Keratinocyte (primary cell): ENCODE data around the gene AP4S1. TPM values are rescaled to one million over a fixed set of nuclear protein-coding genes. Genes with fewer than 3 reads are reported as not detected.
"Not testable (repeated sequence)": the region's sequence is repeated elsewhere in the genome, so short reads cannot be mapped to it uniquely, and the experiment has no call there.

Experiments used
- DNase-seq: peaks from one replicate; pipeline ENCODE4 v3.0.0-alpha.2; 2011; ENCODE audit warnings: low read depth, missing footprints, low spot score
- FAIRE-seq: peaks from 2 replicates; lab custom pipeline; 2011; peaks lifted over from hg19 to GRCh38; lab: Jason Lieb, UNC
- H2AFZ ChIP-seq: 2 replicates; pipeline ENCODE4 v1.6.0; 2012; ENCODE audit warnings: low read length, control low read depth, inconsistent platforms; ENCODE audit not compliant: control insufficient read depth
- H3K27ac ChIP-seq: 2 replicates; pipeline ENCODE4 v1.5.1; 2011; ENCODE audit warnings: low read length; ENCODE audit not compliant: control insufficient read depth, insufficient read depth
- H3K27me3 ChIP-seq: 3 replicates; pipeline ENCODE4 v1.6.0; 2011; ENCODE audit warnings: low read length; ENCODE audit not compliant: control insufficient read depth, insufficient read depth; ENCODE audit errors: extremely low read depth
- H3K36me3 ChIP-seq, 2 experiments: 2 replicates in 1 of 2; 3 replicates in 1 of 2; pipeline ENCODE4 v1.5.1; 2011; ENCODE audit warnings: low read length in 2 of 2, mild to moderate bottlenecking in 1 of 2; ENCODE audit not compliant: control insufficient read depth in 2 of 2, insufficient read depth in 2 of 2; ENCODE audit errors: extremely low read depth in 1 of 2
- H3K4me1 ChIP-seq: 3 replicates; pipeline ENCODE4 v1.5.1; 2011; ENCODE audit warnings: low read length; ENCODE audit not compliant: control insufficient read depth, insufficient read depth; ENCODE audit errors: extremely low read depth
- H3K4me2 ChIP-seq: 3 replicates; pipeline ENCODE4 v1.6.0; 2011; ENCODE audit warnings: low read depth, low read length; ENCODE audit not compliant: control insufficient read depth, insufficient read depth; ENCODE audit errors: extremely low read depth
- H3K4me3 ChIP-seq, 3 experiments: fragments of 200-600 bp in 1 of 3; sonication (generic) in 1 of 3; 2 replicates in 2 of 3; 3 replicates in 1 of 3; pipeline ENCODE4 v1.5.1; 2011 to 2016; ENCODE audit warnings: low read length in 3 of 3, mild to moderate bottlenecking in 3 of 3, control low read depth in 2 of 3, inconsistent platforms in 1 of 3, low read depth in 1 of 3, mixed read lengths in 1 of 3, mixed run types in 1 of 3, moderate library complexity in 1 of 3; ENCODE audit not compliant: control insufficient read depth in 2 of 3, insufficient read depth in 2 of 3; ENCODE audit errors: extremely low read depth in 1 of 3
- H3K79me2 ChIP-seq: 2 replicates; pipeline ENCODE4 v1.6.0; 2012; ENCODE audit warnings: low read length; ENCODE audit not compliant: control insufficient read depth, insufficient read depth
- H3K9ac ChIP-seq: 3 replicates; pipeline ENCODE4 v1.6.0; 2011; ENCODE audit warnings: low read length; ENCODE audit not compliant: control insufficient read depth, insufficient read depth; ENCODE audit errors: extremely low read depth
- H3K9me1 ChIP-seq: 3 replicates; pipeline ENCODE4 v1.6.0; 2011; ENCODE audit warnings: low read length; ENCODE audit not compliant: control insufficient read depth, insufficient read depth; ENCODE audit errors: extremely low read depth
- H3K9me3 ChIP-seq: 2 replicates; pipeline ENCODE4 v1.5.1; 2012; ENCODE audit warnings: low read depth, low read length; ENCODE audit not compliant: control insufficient read depth
- H4K20me1 ChIP-seq: 3 replicates; pipeline ENCODE4 v1.6.0; 2011; ENCODE audit warnings: low read length; ENCODE audit not compliant: control insufficient read depth, insufficient read depth; ENCODE audit errors: extremely low read depth
- CTCF ChIP-seq, 3 experiments: IDR thresholded peaks in 1 of 3; conservative IDR thresholded peaks in 1 of 3; optimal IDR thresholded peaks in 1 of 3; 2 replicates in 2 of 3; 3 replicates in 1 of 3; pipeline versions ENCODE3 to v1.5.1; 2011; ENCODE audit warnings: low read length in 3 of 3, mild to moderate bottlenecking in 3 of 3, moderate library complexity in 2 of 3, control low read depth in 1 of 3, inconsistent platforms in 1 of 3; ENCODE audit not compliant: insufficient read depth in 2 of 3; ENCODE audit errors: extremely low read depth in 1 of 3
- EZH2 ChIP-seq: IDR thresholded peaks from one replicate; pipeline ENCODE4 v1.6.1; 2012; ENCODE audit warnings: inconsistent platforms, mild to moderate bottlenecking, low read length, moderate library complexity
- dilution Hi-C: fragments of 300-500 bp; cut with MboI; formaldehyde crosslinking; loops from one replicate; pipeline ENCODE4 v1.7.0; 2020; ENCODE audit warnings: low sequenced_read_pairs; ENCODE audit not compliant: extremely low pct_ligation_motif_present
- polyA plus RNA-seq, 5 experiments: library from polyadenylated mRNA; depleted of rRNA in 3 of 5; stranded (reverse) in 3 of 5; stranded (forward) in 1 of 5; unstranded in 1 of 5; fragments of >200 nt; gene quantifications; 1 replicate in 1 of 5; 2 replicates in 3 of 5; 3 replicates in 1 of 5; pipeline versions ENCODE4 v1.2.1 to v1.2.3, GENCODE V29; 2011 to 2012; ENCODE audit warnings: missing spikeins in 2 of 5, low read depth in 1 of 5, low replicate concordance in 1 of 5

The AP4S1 gene
- polyA plus RNA-seq, 1 donor (not counting 4 experiments of a cell fraction or from before 2014, with no cell fraction given): 6.2 TPM

DNA sequence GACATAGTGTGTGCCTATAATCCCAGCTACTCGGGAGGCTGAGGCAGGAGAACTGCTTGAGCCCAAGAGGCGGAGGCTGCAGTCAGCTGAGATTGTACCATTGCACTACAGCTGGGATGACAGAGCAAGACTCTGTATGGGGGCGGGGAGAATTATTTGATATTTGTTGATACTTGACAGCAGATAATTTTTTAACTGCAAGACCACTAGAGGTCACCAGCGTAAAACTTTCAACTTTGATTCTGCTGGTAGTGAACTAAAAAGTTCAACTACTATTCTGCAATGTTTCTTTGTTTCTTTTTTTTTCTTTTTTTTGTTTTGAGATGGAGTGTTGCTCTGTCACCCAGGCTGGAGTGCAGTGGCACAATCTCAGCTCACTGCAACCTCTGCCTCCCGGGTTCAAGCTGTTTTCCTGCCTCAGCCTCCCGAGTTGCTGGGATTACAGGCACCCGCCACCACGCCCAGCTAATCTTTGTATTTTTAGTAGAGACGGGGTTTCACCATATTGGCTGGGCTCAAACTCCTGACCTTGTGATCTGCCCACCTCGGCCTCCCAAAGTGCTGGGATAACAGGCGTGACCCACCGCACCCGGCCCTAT, 45.2 kb upstream of the AP4S1 start:
- H3K4me2 ChIP-seq: not testable (repeated sequence)

GRCh38 chr14:30980980-30981379, 44.5 kb upstream of the AP4S1 start:
- no peak overlapping the region for H2AFZ ChIP-seq
- H3K27ac ChIP-seq: no peak overlapping the region
- no peak overlapping the region for H3K4me3 ChIP-seq
- no peaks in the 10 kb centered on the region for H3K4me1 ChIP-seq
- TF ChIP-seq EZH2: no peak
- no peak for TF ChIP-seq CTCF (optimal IDR thresholded peaks at IDR 0.05 in 1 of 3, IDR thresholded peaks at IDR 0.05 in 1 of 3, conservative IDR thresholded peaks at IDR 0.05 in 1 of 3; ENCODE audit: extremely low read depth in 1 of 3, insufficient read depth in 2 of 3, low read length in 3 of 3)
- peaks cover 3% of the 10 kb centered on the region for H4K20me1 ChIP-seq
- H3K9me3 ChIP-seq: no peaks in the 10 kb centered on the region
- no peak overlapping the region for H3K4me2 ChIP-seq
- H3K79me2 ChIP-seq: peaks cover 91% of the 10 kb centered on the region
- dilution Hi-C loops: no loop called here
- no peak overlapping the region for H3K9ac ChIP-seq
- H3K9me1 ChIP-seq: no peaks in the 10 kb centered on the region
- DNase-seq (no peak), FAIRE-seq (no peak)
- no peaks in the 10 kb centered on the region for H3K27me3 ChIP-seq
- H3K36me3 ChIP-seq: no peaks in the 10 kb centered on the region

More for the DNA sequence above, 45.2 kb upstream of the AP4S1 start:
- H3K27ac ChIP-seq, H4K20me1 ChIP-seq, H3K9ac ChIP-seq, H3K9me3 ChIP-seq, dilution Hi-C loops, H3K36me3 ChIP-seq, H3K4me1 ChIP-seq, H3K4me3 ChIP-seq, H3K27me3 ChIP-seq, H2AFZ ChIP-seq, H3K9me1 ChIP-seq, FAIRE-seq: not testable (repeated sequence)
- peak; percentile 21 for DNase-seq
- TF ChIP-seq CTCF (optimal IDR thresholded peaks at IDR 0.05 in 1 of 3, IDR thresholded peaks at IDR 0.05 in 1 of 3, conservative IDR thresholded peaks at IDR 0.05 in 1 of 3; ENCODE audit: extremely low read depth in 1 of 3, insufficient read depth in 2 of 3, low read length in 3 of 3): peak in 2 of 3 experiments; percentile 44 to 51
- peaks cover 91% of the 10 kb centered on the region for H3K79me2 ChIP-seq
